ENCODE results near the gene FECH.

FECH gene

DNA sequence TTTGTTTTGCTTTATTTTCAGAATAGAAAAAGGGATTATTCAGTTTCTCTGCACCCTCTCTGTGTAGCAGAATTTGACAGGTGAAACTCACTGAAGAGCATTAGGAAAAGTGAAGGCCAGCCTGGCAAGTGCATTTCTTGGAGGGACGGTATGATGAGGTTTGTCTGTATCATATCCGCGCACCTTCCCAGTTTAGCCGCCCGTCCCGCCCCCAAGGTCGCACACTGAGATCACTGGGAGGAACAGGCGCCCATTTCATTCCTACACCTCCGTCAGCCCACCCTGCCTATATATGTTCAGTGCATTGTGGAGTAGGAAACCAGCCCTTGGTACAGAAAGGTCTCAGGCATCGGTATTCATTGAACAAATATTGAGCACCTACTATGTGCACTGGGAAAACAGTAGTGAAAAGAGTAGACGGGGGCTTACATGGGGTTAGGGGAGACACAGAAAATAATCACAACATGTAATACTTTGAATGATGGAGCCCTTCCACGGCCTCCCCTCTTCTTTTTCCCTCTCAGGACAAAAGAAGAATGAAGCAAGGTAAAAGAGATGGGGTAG lies 678 bp upstream of the FECH start:
- no peaks in the 10 kb centered on the region for H3K27me3 ChIP-seq (ENCODE audit: insufficient read depth, low read length)
- peak overlapping the region; percentile 28 for H4K91ac ChIP-seq (ENCODE audit: low read depth, low read length)
- H3K23ac ChIP-seq (ENCODE audit: low read length), result no peak overlapping the region
- H3K79me1 ChIP-seq (ENCODE audit: low read length), result peaks cover 6% of the 10 kb centered on the region
- H2BK5ac ChIP-seq (ENCODE audit: low read depth, low read length, poor library complexity), result no peak overlapping the region
- H2AFZ ChIP-seq (ENCODE audit: insufficient read depth, low read length, poor library complexity), result peak overlapping the region; percentile 3
- H2AK5ac ChIP-seq (ENCODE audit: low read length), result no peak overlapping the region
- peak overlapping the region; percentile 78 for H3K4me2 ChIP-seq (ENCODE audit: low read length)
- H3K9ac ChIP-seq (ENCODE audit: low read length), result no peak overlapping the region
- no peak overlapping the region for H3K14ac ChIP-seq (ENCODE audit: low read length)
- H3K36me3 ChIP-seq (ENCODE audit: control insufficient read depth in 1 of 2, insufficient read depth in 2 of 2, low read length in 2 of 2), result peaks cover 0 to 3% of the 10 kb centered on the region in 2 experiments
- no peak overlapping the region for H3K18ac ChIP-seq (ENCODE audit: low read length)
- peak overlapping the region; percentile 52 for H4K12ac ChIP-seq (ENCODE audit: low read depth, low read length)
- peaks cover 4% of the 10 kb centered on the region for H3K79me2 ChIP-seq (ENCODE audit: control insufficient read depth, insufficient read depth, low read length, poor library complexity)
- H4K8ac ChIP-seq (ENCODE audit: low read depth, low read length), result peak overlapping the region; percentile 55
- WGBS (ENCODE audit: extremely low coverage, insufficient coverage, insufficient read length), result no CpG with 5 or more reads among the region's 12 CpGs
- peak overlapping the region; percentile 12 for H3K4ac ChIP-seq (ENCODE audit: low read depth, low read length)
- H2BK12ac ChIP-seq (ENCODE audit: low read length), result no peak overlapping the region
- peak overlapping the region; percentile 12 for H3K27ac ChIP-seq (ENCODE audit: low read depth, low read length)
- H3K4me1 ChIP-seq (ENCODE audit: control insufficient read depth in 1 of 2, insufficient read depth in 2 of 2, low read length in 2 of 2), result peaks cover 3 to 8% of the 10 kb centered on the region in 2 experiments
- H2BK120ac ChIP-seq (ENCODE audit: insufficient read depth, low read length, poor library complexity), result no peak overlapping the region
- DNase-seq, result no peak
- no peaks in the 10 kb centered on the region for H3K9me3 ChIP-seq (ENCODE audit: insufficient read depth, low read depth, low read length)
- H3K4me3 ChIP-seq (ENCODE audit: low read depth, low read length), result no peak overlapping the region

DNA sequence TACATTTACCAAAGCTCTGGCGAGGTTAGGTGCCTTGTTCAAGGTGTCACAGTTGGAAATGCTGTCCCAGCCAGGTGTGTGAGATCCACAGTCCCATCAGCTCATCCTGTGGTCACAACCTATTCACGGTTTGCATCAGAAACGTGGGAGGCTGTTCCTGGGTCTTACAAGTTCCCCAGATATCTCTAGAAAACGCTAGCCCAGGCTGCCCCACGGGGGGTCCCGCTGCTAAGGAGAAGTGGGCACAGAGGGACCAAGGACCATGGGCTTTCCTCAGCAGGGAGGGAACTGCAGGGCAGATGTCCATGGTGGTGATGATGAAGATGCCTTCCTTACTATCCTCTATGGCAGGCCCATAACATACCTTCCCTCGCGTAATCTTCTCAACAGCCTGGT lies 649 bp downstream of the FECH start:
- Histone ChIP-seq H3K79me2 (ENCODE audit: control insufficient read depth, insufficient read depth, low read length, poor library complexity) (peaks cover 4% of the 10 kb centered on the region), H4K12ac (ENCODE audit: low read depth, low read length) (no peak overlapping the region), H4K91ac (ENCODE audit: low read depth, low read length) (no peak overlapping the region), H4K8ac (ENCODE audit: low read depth, low read length) (no peak overlapping the region), H3K36me3 (ENCODE audit: control insufficient read depth in 1 of 2, insufficient read depth in 2 of 2, low read length in 2 of 2) (peaks cover under 1 to 3% of the 10 kb centered on the region in 2 experiments), H3K79me1 (ENCODE audit: low read length) (peaks cover 6% of the 10 kb centered on the region), H3K4me1 (ENCODE audit: control insufficient read depth in 1 of 2, insufficient read depth in 2 of 2, low read length in 2 of 2) (peaks cover 8 to 13% of the 10 kb centered on the region in 2 experiments), H3K9ac (ENCODE audit: low read length) (peak overlapping the region; percentile 72), H3K9me3 (ENCODE audit: insufficient read depth, low read depth, low read length) (no peaks in the 10 kb centered on the region), H3K27me3 (ENCODE audit: insufficient read depth, low read length) (no peaks in the 10 kb centered on the region), H3K27ac (ENCODE audit: low read depth, low read length) (no peak overlapping the region), H3K4me2 (ENCODE audit: low read length) (peak overlapping the region; percentile 78), H2BK120ac (ENCODE audit: insufficient read depth, low read length, poor library complexity) (no peak overlapping the region), H3K23ac (ENCODE audit: low read length) (no peak overlapping the region), H2BK5ac (ENCODE audit: low read depth, low read length, poor library complexity) (no peak overlapping the region), H3K4ac (ENCODE audit: low read depth, low read length) (no peak overlapping the region), H3K14ac (ENCODE audit: low read length) (peak overlapping the region; percentile 71), H3K4me3 (ENCODE audit: low read depth, low read length) (peak overlapping the region; percentile 86), H2BK12ac (ENCODE audit: low read length) (no peak overlapping the region), H2AFZ (ENCODE audit: insufficient read depth, low read length, poor library complexity) (peak overlapping the region; percentile 64), H3K18ac (ENCODE audit: low read length) (peak overlapping the region; percentile 22), H2AK5ac (ENCODE audit: low read length) (no peak overlapping the region)
- DNase-seq, result no peak
- WGBS (ENCODE audit: extremely low coverage, insufficient coverage, insufficient read length), result no CpG with 5 or more reads among the region's 8 CpGs

DNA sequence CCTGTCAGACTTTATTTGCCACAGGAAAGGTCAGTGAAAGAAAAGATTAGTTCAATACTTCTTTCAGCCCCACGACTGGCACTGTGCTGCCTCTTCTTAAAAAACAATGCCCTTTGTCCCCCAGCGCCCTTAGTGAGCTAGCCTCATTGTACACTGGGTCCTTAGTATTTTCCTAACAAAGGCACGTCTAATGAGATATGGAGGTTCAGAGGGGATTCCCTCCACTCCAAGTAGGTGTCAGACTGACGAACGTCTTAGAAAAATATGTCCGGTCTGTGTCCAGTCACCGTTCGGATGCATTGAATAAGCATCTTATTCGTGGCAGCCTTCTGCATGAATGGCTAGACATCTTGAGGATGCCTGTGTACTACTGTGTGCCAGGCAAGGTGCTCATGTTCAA lies 1.1 kb downstream of the FECH start:
- Histone ChIP-seq H3K14ac (ENCODE audit: low read length) (no peak overlapping the region), H3K4ac (ENCODE audit: low read depth, low read length) (no peak overlapping the region), H3K4me1 (ENCODE audit: control insufficient read depth in 1 of 2, insufficient read depth in 2 of 2, low read length in 2 of 2) (peaks cover 8 to 13% of the 10 kb centered on the region in 2 experiments), H3K79me2 (ENCODE audit: control insufficient read depth, insufficient read depth, low read length, poor library complexity) (peaks cover 4% of the 10 kb centered on the region), H4K12ac (ENCODE audit: low read depth, low read length) (no peak overlapping the region), H3K27me3 (ENCODE audit: insufficient read depth, low read length) (no peaks in the 10 kb centered on the region), H2AK5ac (ENCODE audit: low read length) (no peak overlapping the region), H3K4me2 (ENCODE audit: low read length) (peak overlapping the region; percentile 78), H2AFZ (ENCODE audit: insufficient read depth, low read length, poor library complexity) (no peak overlapping the region), H3K9me3 (ENCODE audit: insufficient read depth, low read depth, low read length) (no peaks in the 10 kb centered on the region), H2BK12ac (ENCODE audit: low read length) (no peak overlapping the region), H3K79me1 (ENCODE audit: low read length) (peaks cover 6% of the 10 kb centered on the region), H4K8ac (ENCODE audit: low read depth, low read length) (no peak overlapping the region), H4K91ac (ENCODE audit: low read depth, low read length) (no peak overlapping the region), H3K18ac (ENCODE audit: low read length) (no peak overlapping the region), H3K9ac (ENCODE audit: low read length) (no peak overlapping the region), H3K36me3 (ENCODE audit: control insufficient read depth in 1 of 2, insufficient read depth in 2 of 2, low read length in 2 of 2) (peaks cover 3 to 5% of the 10 kb centered on the region in 2 experiments), H3K4me3 (ENCODE audit: low read depth, low read length) (no peak overlapping the region), H2BK5ac (ENCODE audit: low read depth, low read length, poor library complexity) (no peak overlapping the region), H3K23ac (ENCODE audit: low read length) (peak overlapping the region; percentile 61), H2BK120ac (ENCODE audit: insufficient read depth, low read length, poor library complexity) (no peak overlapping the region), H3K27ac (ENCODE audit: low read depth, low read length) (no peak overlapping the region)
- no CpG with 5 or more reads among the region's 9 CpGs for WGBS (ENCODE audit: extremely low coverage, insufficient coverage, insufficient read length)
- DNase-seq, result no peak

- H3K4me2 ChIP-seq (ENCODE audit: low read length), result no peak overlapping the region
- H4K8ac ChIP-seq (ENCODE audit: low read depth, low read length), result no peak overlapping the region
- H3K27me3 ChIP-seq (ENCODE audit: insufficient read depth, low read length), result no peaks in the 10 kb centered on the region
- H2BK5ac ChIP-seq (ENCODE audit: low read depth, low read length, poor library complexity), result no peak overlapping the region
- no peak overlapping the region for H3K4ac ChIP-seq (ENCODE audit: low read depth, low read length)
- DNase-seq, result no peak
- H2AK5ac ChIP-seq (ENCODE audit: low read length), result no peak overlapping the region
- peaks cover 8 to 13% of the 10 kb centered on the region in 2 experiments for H3K4me1 ChIP-seq (ENCODE audit: control insufficient read depth in 1 of 2, insufficient read depth in 2 of 2, low read length in 2 of 2)
- no peak overlapping the region for H3K9ac ChIP-seq (ENCODE audit: low read length)
- H3K23ac ChIP-seq (ENCODE audit: low read length), result no peak overlapping the region
- peaks cover 6% of the 10 kb centered on the region for H3K79me1 ChIP-seq (ENCODE audit: low read length)
- no peaks in the 10 kb centered on the region for H3K9me3 ChIP-seq (ENCODE audit: insufficient read depth, low read depth, low read length)
- peaks cover 4% of the 10 kb centered on the region for H3K79me2 ChIP-seq (ENCODE audit: control insufficient read depth, insufficient read depth, low read length, poor library complexity)
- H4K91ac ChIP-seq (ENCODE audit: low read depth, low read length), result no peak overlapping the region
- no peak overlapping the region for H2BK12ac ChIP-seq (ENCODE audit: low read length)
- WGBS (ENCODE audit: extremely low coverage, insufficient coverage, insufficient read length), result no CpG with 5 or more reads among the region's 3 CpGs
- no peak overlapping the region for H2AFZ ChIP-seq (ENCODE audit: insufficient read depth, low read length, poor library complexity)
- H2BK120ac ChIP-seq (ENCODE audit: insufficient read depth, low read length, poor library complexity), result no peak overlapping the region
- no peak overlapping the region for H3K18ac ChIP-seq (ENCODE audit: low read length)
- no peak overlapping the region for H4K12ac ChIP-seq (ENCODE audit: low read depth, low read length)
- no peak overlapping the region for H3K14ac ChIP-seq (ENCODE audit: low read length)
- no peak overlapping the region for H3K4me3 ChIP-seq (ENCODE audit: low read depth, low read length)
- peaks cover 3 to 8% of the 10 kb centered on the region in 2 experiments for H3K36me3 ChIP-seq (ENCODE audit: control insufficient read depth in 1 of 2, insufficient read depth in 2 of 2, low read length in 2 of 2)
- H3K27ac ChIP-seq (ENCODE audit: low read depth, low read length), result no peak overlapping the region
Observed at GRCh38 chr18:57584444-57584843, 2.1 kb downstream of the FECH start.
